K562 treated with DMSO at 1 percent for 24 hours (cell line): ENCODE data around the gene CEBPE. TPM values are rescaled to one million over a fixed set of nuclear protein-coding genes. Genes with fewer than 3 reads are reported as not detected.

Experiments
- total RNA-seq: library from RNA; unstranded; fragments of 300-600 nt; gene quantifications from 2 replicates; pipeline ENCODE4 v1.2.3, GENCODE V29; 2022; ENCODE audit warnings: low read depth; ENCODE audit not compliant: insufficient read depth

The CEBPE gene
- total RNA-seq = not detected in 2 replicates

DNA sequence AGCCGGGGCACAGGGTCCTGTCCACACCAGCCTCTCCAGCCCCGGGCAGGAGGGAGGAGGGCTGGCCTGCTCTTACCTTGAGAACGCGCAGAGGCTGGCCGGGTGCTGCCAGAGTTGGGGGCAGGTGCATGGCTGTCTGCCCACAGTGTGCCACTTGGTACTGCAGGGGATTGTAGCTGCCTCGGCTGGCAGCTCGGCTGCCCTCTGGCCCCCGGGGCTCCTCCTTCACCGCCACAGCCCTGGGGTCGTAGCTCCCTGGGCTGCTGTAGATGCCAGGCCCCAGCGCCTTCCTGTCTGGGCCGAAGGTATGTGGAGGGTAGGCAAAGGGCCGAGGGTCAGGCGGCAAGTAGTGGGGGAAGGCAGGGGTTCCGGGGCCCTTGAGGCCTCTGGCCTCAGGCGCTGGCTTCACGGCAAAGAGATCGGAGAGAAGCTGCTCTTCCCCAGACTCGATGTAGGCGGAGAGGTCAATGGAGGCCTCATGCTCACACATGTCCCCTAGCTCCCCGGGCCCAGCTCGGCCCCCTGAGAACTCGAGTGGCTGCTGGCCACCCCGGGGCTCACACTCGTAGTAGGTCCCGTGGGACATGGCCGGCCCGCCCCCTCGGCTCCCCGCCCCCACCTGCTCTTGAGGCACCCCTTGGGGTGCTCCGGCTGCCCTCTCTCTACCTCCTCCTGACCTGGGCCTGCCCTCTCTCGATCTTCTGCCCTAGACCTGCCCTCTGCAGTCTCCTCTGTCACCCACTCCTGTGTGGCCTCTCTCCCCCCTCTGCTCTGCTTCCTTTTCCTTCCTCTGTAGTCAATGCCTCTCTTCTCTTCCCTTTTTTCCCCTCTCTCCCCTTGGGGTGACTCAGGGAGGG is at the start of gene CEBPE:
TSS of gene CEBPE (minus strand) at position 750 of the 857 bp plus-strand sequence. CDS start at position 586, 164 bp downstream.

DNA sequence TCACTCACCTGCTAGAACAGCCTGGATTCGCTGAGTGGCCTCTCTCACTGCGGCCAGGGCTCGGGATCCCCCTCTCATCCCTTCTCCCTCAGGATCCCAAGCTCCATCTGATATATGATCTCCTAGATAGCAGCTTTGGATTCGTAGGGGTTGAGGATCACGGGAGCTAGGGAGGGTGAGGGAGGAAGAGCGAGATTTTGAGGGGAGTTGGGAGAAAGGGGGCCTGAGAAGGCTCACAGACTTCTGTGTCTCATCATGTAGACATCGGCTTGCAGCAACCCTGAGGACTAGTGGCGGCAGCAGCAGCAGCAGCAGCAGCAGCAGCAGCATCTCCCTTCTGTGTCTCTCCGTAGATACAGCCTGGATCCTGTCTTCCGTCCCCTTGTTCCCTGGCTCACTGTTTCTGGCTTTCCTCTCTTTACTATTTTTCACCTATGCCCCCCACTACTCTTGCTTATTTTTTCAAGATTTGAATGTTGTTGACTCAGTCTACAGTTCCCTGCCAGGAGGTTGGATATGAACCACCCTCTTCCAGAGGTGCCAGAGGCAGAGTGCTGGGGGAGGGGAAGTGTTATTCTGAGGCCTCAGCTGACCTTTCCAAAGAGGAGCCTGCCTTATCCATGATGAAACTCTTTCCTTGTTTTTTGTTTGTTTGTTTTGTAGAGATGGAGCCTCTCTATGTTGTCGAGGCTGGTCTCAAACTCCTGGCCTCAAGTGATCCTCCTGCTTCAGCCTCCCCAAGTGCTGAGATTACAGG is 14.3 kb downstream of the CEBPE start, which contains the start of gene CIROP:
TSS of gene CIROP (minus strand) at position 399 of the 757 bp plus-strand sequence. CDS start at position 330, 69 bp downstream.

DNA sequence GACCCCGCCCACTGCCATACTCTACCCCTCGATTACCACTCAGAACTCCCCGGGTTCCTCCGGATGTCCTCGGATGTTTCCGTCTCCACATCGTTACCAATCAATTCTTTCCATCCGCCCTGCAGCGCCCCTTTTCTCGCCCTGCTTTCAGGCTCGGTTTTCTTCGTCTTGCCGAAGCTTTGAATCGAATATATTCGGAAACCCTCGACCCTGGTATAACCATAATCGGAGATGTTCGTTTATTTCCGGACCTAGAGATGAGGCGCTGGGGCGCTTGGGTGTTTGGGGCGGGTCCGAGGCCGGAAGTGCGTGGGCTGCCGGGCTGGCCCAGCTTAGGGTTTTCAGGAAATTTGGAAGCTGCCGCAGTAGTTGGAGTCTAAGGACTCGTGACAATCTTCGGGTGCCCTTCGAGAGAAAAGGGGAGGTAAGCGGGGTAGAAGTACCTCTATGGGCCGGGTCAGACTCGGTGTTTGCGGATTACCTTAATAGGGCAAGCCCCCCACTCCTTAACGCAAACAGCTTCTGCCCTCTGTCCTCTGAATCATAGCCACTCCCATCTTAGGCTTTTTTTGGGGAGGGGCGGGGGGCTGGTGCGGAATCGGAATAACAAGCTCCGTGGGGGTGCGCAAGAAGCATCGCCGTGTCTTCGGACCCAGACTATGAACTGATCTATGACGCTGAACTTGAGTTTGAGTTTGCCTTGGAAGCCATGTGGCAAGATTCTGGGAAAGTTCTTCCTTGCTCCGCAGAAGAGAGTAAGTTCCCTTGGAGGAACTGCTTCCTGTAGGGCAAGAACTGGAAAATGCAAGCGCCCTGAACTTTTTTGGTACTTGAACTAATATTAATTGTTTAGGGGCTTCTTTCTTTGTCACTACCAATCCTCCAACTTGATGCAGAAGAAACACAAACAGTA is 23.6 kb downstream of the CEBPE start, which contains the start of gene C14orf119:
TSS of gene C14orf119 (plus strand) at position 310 of the 913 bp plus-strand sequence. CDS start 2,154 bp downstream, outside the sequence.

DNA sequence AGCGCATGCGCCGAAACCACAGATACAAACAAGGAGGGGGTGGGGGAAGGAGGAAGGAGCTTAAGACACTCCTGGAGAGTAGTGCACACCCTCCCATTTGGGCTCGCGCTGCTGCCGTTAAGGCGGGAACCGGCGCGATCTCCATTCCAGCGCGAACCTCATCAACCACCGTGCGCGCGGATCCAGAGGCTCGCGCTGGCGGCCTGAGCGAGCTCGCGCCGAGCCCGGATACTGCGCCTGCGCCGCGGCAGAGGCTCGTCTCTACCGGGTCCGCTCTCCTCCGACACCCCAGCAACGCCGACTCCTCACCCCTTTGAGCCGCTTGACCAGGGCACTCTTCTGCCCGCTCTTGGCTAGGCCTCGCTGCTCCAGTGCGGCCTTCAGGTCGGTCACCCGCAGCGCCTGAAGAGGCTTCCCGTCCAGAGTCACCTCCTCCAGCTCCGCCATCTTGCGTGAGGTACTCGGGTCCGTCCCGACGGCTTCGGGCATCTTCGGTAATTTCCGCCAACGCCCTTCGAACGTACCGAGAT is 24.3 kb downstream of the CEBPE start, which contains the start of gene ACIN1:
TSS of gene ACIN1 (minus strand) at position 471 of the 530 bp plus-strand sequence. CDS start at position 447, 24 bp downstream.

Other genes with a start within 250 kb of the CEBPE start
- 75.9 and 77.9 TPM in 2 replicates for gene LRP10, start 247.5 kb downstream of the CEBPE start, total RNA-seq
- gene REM2, start 236.0 kb downstream of the CEBPE start, total RNA-seq = 0.79 and 1.2 TPM in 2 replicates
- 44.1 and 51.2 TPM in 2 replicates for gene RBM23, start 200.1 kb downstream of the CEBPE start, total RNA-seq
- gene PRMT5, start 189.9 kb downstream of the CEBPE start, total RNA-seq = 92.0 and 107 TPM in 2 replicates
- gene HAUS4, start 162.2 kb downstream of the CEBPE start, total RNA-seq = 103 and 114 TPM in 2 replicates
- 13.0 and 13.8 TPM in 2 replicates for gene AJUBA, start 136.7 kb downstream of the CEBPE start, total RNA-seq
- gene C14orf93, start 109.1 kb downstream of the CEBPE start, total RNA-seq = 24.9 and 27.5 TPM in 2 replicates
- 142 and 154 TPM in 2 replicates for gene PSMB5, start 84.4 kb downstream of the CEBPE start, total RNA-seq
- not detected in 2 replicates for gene PSMB11, start 77.0 kb downstream of the CEBPE start, total RNA-seq
- 19.6 and 20.7 TPM in 2 replicates for gene CDH24, start 61.7 kb downstream of the CEBPE start, total RNA-seq
- 102 and 115 TPM in 2 replicates for gene ACIN1, start 24.1 kb downstream of the CEBPE start, total RNA-seq
- gene C14orf119, start 23.8 kb downstream of the CEBPE start, total RNA-seq = 33.7 and 50.7 TPM in 2 replicates
- not detected in 2 replicates for gene CIROP, start 14.3 kb downstream of the CEBPE start, total RNA-seq
- 7.6 and 9.6 TPM in 2 replicates for gene SLC7A8, start 64.4 kb upstream of the CEBPE start, total RNA-seq
- gene RNF212B, start 118.7 kb upstream of the CEBPE start, total RNA-seq = not detected in 2 replicates
- gene HOMEZ, start 166.9 kb upstream of the CEBPE start, total RNA-seq = 11.7 and 15.7 TPM in 2 replicates
- gene PPP1R3E, start 183.6 kb upstream of the CEBPE start, total RNA-seq = 9.0 and 10.3 TPM in 2 replicates
- 18.4 and 20.3 TPM in 2 replicates for gene BCL2L2, start 187.6 kb upstream of the CEBPE start, total RNA-seq
- gene PABPN1, start 202.2 kb upstream of the CEBPE start, total RNA-seq = 97.6 and 109 TPM in 2 replicates
- 0.73 and 1.1 TPM in 2 replicates for gene SLC22A17, start 233.6 kb upstream of the CEBPE start, total RNA-seq
- not detected in 2 replicates for gene EFS, start 245.9 kb upstream of the CEBPE start, total RNA-seq